GM19395 (cell line): ENCODE measurements around the gene PRIMPOL.
"Not testable (repeated sequence)": the region's sequence is repeated elsewhere in the genome, so short reads cannot be mapped to it uniquely, and the experiment has no call there.

Experiments
- ATAC-seq: cut with Tn5 transposase; IDR thresholded peaks from one replicate; pipeline ENCODE4 v1.9.1; 2021; ENCODE audit warnings: mild to moderate bottlenecking, moderate library complexity; ENCODE audit not compliant: unreplicated experiment

PRIMPOL gene

GRCh38 chr4:184702114-184702513 is 52.6 kb downstream of the PRIMPOL start:
- no peak for ATAC-seq

GRCh38 chr4:184705692-184706091 is 56.2 kb downstream of the PRIMPOL start:
- ATAC-seq, result peak; percentile 57

GRCh38 chr4:184706453-184706852 is 56.9 kb downstream of the PRIMPOL start:
- ATAC-seq, result no peak

- ATAC-seq, result no peak
Observed at GRCh38 chr4:184712322-184712721, 62.8 kb downstream of the PRIMPOL start.

GRCh38 chr4:184713887-184714286 is 64.3 kb downstream of the PRIMPOL start:
- no peak for ATAC-seq

GRCh38 chr4:184715526-184715925 is 66.0 kb downstream of the PRIMPOL start:
- ATAC-seq, result no peak

GRCh38 chr4:184719407-184719806 is 69.9 kb downstream of the PRIMPOL start:
- ATAC-seq, result no peak

GRCh38 chr4:184721254-184721653 is 71.7 kb downstream of the PRIMPOL start:
- no peak for ATAC-seq

- no peak for ATAC-seq
Observed at GRCh38 chr4:184722798-184723197, 73.3 kb downstream of the PRIMPOL start.

GRCh38 chr4:184727430-184727829 is 77.9 kb downstream of the PRIMPOL start:
- ATAC-seq, result no peak

GRCh38 chr4:184728858-184729257 is 79.3 kb downstream of the PRIMPOL start:
- no peak for ATAC-seq

GRCh38 chr4:184729946-184730345 is 80.4 kb downstream of the PRIMPOL start:
- no peak for ATAC-seq

GRCh38 chr4:184731056-184731455 is 81.5 kb downstream of the PRIMPOL start:
- no peak for ATAC-seq

GRCh38 chr4:184732126-184732525 is 82.6 kb downstream of the PRIMPOL start:
- no peak for ATAC-seq

GRCh38 chr4:184733654-184734524 is 84.4 kb downstream of the PRIMPOL start, which contains the start of gene CENPU:
Gene CENPU, minus strand, starts transcription at chr4:184734096. Its CDS starts 34 bp downstream, at chr4:184734062.
- peak; percentile 92 for ATAC-seq

GRCh38 chr4:184734758-184735157 is 85.2 kb downstream of the PRIMPOL start:
- no peak for ATAC-seq

GRCh38 chr4:184739575-184739974 is 90.0 kb downstream of the PRIMPOL start:
- ATAC-seq, result not testable (repeated sequence)

- no peak for ATAC-seq
Observed at GRCh38 chr4:184740980-184741391, 91.4 kb downstream of the PRIMPOL start.

- not testable (repeated sequence) for ATAC-seq
Observed at GRCh38 chr4:184741651-184742050, 92.1 kb downstream of the PRIMPOL start.

- ATAC-seq, result no peak
Observed at GRCh38 chr4:184743650-184744049, 94.1 kb downstream of the PRIMPOL start.

GRCh38 chr4:184744236-184744635 is 94.7 kb downstream of the PRIMPOL start:
- no peak for ATAC-seq
